HepG2 (cell line): Measurements from ENCODE around the gene POLR2B. TPM values are rescaled to one million over a fixed set of nuclear protein-coding genes. Genes with fewer than 3 reads are reported as not detected.

Experiments used
- ATAC-seq: fragments of 200-7000 bp; cut with Tn5 transposase; 3 replicates; pipeline ENCODE4 v1.9.1; 2020; ENCODE audit warnings: mild to moderate bottlenecking, moderate library complexity
- BruUV-seq: library from RNA; stranded (reverse); fragments of 400-500 nt; replicated peaks from 2 replicates; lab custom pipeline; 2021; lab: Mats Ljungman, UMichigan
- CTCF ChIA-PET: fragments of 300-600 bp; formaldehyde crosslinking; extraction: SDS; loops from one replicate; lab custom pipeline; 2021; ENCODE audit warnings: low total read pairs, inconsistent platforms, low intra/inter-chr PET ratio; lab: Yijun Ruan, JAX
- POLR2A ChIA-PET: fragments of 350-600 bp; sonication (Branson Sonifier 250); formaldehyde crosslinking; loops from one replicate; lab custom pipeline; 2020; ENCODE audit warnings: antibody characterized with exemption, inconsistent platforms; lab: Yijun Ruan, JAX
- DNase-seq: peaks from one replicate; pipeline ENCODE4 v3.0.0-alpha.2; 2015; ENCODE audit warnings: low spot score
- FAIRE-seq: peaks from 3 replicates; lab custom pipeline; 2011; peaks lifted over from hg19 to GRCh38; lab: Jason Lieb, UNC
- H2AFZ ChIP-seq: one replicate; pipeline ENCODE4 v1.6.1; 2011; ENCODE audit warnings: low read length, inconsistent platforms
- H3K27ac ChIP-seq: fragments of 300-600 bp; 3 replicates; pipeline ENCODE4 v1.8.0; 2011; ENCODE audit warnings: mixed run types, mild to moderate bottlenecking, mixed read lengths, low read length, inconsistent platforms; ENCODE audit not compliant: insufficient read depth; ENCODE audit errors: extremely low read length
- H3K27me3 ChIP-seq, 2 experiments: fragments of 200-600 bp in 1 of 2; 2 replicates in 1 of 2; 3 replicates in 1 of 2; pipeline versions ENCODE4 v1.6.0 to v1.8.0; 2011; ENCODE audit warnings: low read length in 2 of 2, mild to moderate bottlenecking in 2 of 2, moderate library complexity in 2 of 2, inconsistent platforms in 1 of 2; ENCODE audit not compliant: insufficient read depth in 2 of 2, control insufficient read depth in 1 of 2
- H3K36me3 ChIP-seq, 2 experiments: fragments of 200-600 bp in 1 of 2; replicated peaks in 1 of 2; 2 replicates in 1 of 2; 3 replicates in 1 of 2; pipeline versions ENCODE4 v1.5.1 to v1.8.0; 2011; ENCODE audit warnings: low read length in 2 of 2, inconsistent platforms in 1 of 2; ENCODE audit not compliant: insufficient read depth in 2 of 2, control insufficient read depth in 1 of 2
- H3K4me1 ChIP-seq: 2 replicates; pipeline ENCODE4 v1.5.1; 2012; ENCODE audit warnings: low read length, inconsistent platforms; ENCODE audit not compliant: insufficient read depth
- H3K4me2 ChIP-seq: 2 replicates; pipeline ENCODE4 v1.6.0; 2011; ENCODE audit warnings: low read depth, low read length, inconsistent platforms
- H3K4me3 ChIP-seq, 3 experiments: fragments of 200-600 bp in 1 of 3; sonication (generic), shearing (Covaris generic) in 1 of 3; replicated peaks in 1 of 3; 2 replicates each; pipeline ENCODE4 v1.5.1; 2011 to 2016; ENCODE audit warnings: low read length in 3 of 3, inconsistent platforms in 2 of 3, low read depth in 2 of 3, mild to moderate bottlenecking in 2 of 3, control low read depth in 1 of 3, mixed read lengths in 1 of 3; ENCODE audit not compliant: insufficient read depth in 1 of 3
- H3K79me2 ChIP-seq: one replicate; pipeline ENCODE4 v1.6.1; 2011; ENCODE audit warnings: low read length, inconsistent platforms; ENCODE audit not compliant: insufficient read depth
- H3K9ac ChIP-seq: 2 replicates; pipeline ENCODE4 v1.6.0; 2011; ENCODE audit warnings: mild to moderate bottlenecking, low read depth, low read length, inconsistent platforms; ENCODE audit not compliant: insufficient read depth
- H3K9me3 ChIP-seq: 2 replicates; pipeline ENCODE4 v1.5.1; 2012; ENCODE audit warnings: mild to moderate bottlenecking, low read length
- H4K20me1 ChIP-seq: 2 replicates; pipeline ENCODE4 v1.6.0; 2011; ENCODE audit warnings: inconsistent platforms, mild to moderate bottlenecking, low read length, moderate library complexity; ENCODE audit not compliant: insufficient read depth
- CBX1 ChIP-seq: IDR thresholded peaks from one replicate; pipeline ENCODE4 v1.6.1; 2016; ENCODE audit warnings: antibody characterized with exemption, low read depth
- CCAR2 ChIP-seq: fragments of 200-400 bp; formaldehyde crosslinking; optimal IDR thresholded peaks from 2 replicates; pipeline ENCODE3; 2018; ENCODE audit warnings: low read depth, mild to moderate bottlenecking, low read length, moderate library complexity
- FOSL2 ChIP-seq: sonication (generic); formaldehyde crosslinking; IDR thresholded peaks from 2 replicates; pipeline ENCODE4 v1.4.0; 2020; ENCODE audit warnings: missing genetic modification reagents
- KLF15 ChIP-seq: sonication (generic); formaldehyde crosslinking; IDR thresholded peaks from 2 replicates; pipeline ENCODE4 v1.8.1; 2023; ENCODE audit warnings: borderline replicate concordance, mild to moderate bottlenecking, inconsistent platforms, missing genetic modification reagents, mixed read lengths
- MTA3 ChIP-seq: sonication (generic); formaldehyde crosslinking; IDR thresholded peaks from 2 replicates; pipeline ENCODE4 v1.4.0; 2020; ENCODE audit warnings: missing genetic modification reagents
- NR2F2 ChIP-seq: IDR thresholded peaks from 2 replicates; pipeline ENCODE4 v1.6.1; 2012; ENCODE audit warnings: low read depth, inconsistent platforms, borderline replicate concordance
- POLR2G ChIP-seq: fragments of 200-400 bp; formaldehyde crosslinking; IDR thresholded peaks from 2 replicates; pipeline ENCODE4 v1.6.1; 2018; ENCODE audit warnings: mild to moderate bottlenecking, low read depth, low read length, moderate library complexity
- SSRP1 ChIP-seq: IDR thresholded peaks from 2 replicates; pipeline ENCODE4 v1.6.1; 2016; ENCODE audit warnings: control low read depth
- ZBTB20 ChIP-seq: sonication (generic); formaldehyde crosslinking; IDR thresholded peaks from 2 replicates; pipeline ENCODE4 v1.8.1; 2023; ENCODE audit warnings: missing genetic modification reagents, low read depth, mild to moderate bottlenecking, borderline replicate concordance
- ZNF569 ChIP-seq: sonication (generic); formaldehyde crosslinking; IDR thresholded peaks from 2 replicates; pipeline ENCODE4 v1.5.0; 2020; ENCODE audit warnings: mild to moderate bottlenecking, missing genetic modification reagents, moderate library complexity, borderline replicate concordance
- ZNF879 ChIP-seq: sonication (generic); formaldehyde crosslinking; IDR thresholded peaks from 2 replicates; pipeline ENCODE4 v1.8.1; 2023; ENCODE audit warnings: missing genetic modification reagents
- WGBS: methylation state at CpG from one replicate; pipeline ENCODE4 v1.1.6; 2017; ENCODE audit warnings: low lambda C conversion rate; 5-methylcytosine and 5-hydroxymethylcytosine counted together
- in situ Hi-C: cut with HindIII; loops from 2 replicates; pipeline ENCODE4 v1.10.0; 2017; ENCODE audit warnings: low pct_unique_long_range_greater_than_20kb; ENCODE audit not compliant: extremely low pct_ligation_motif_present
- intact Hi-C: fragments of 100-400 bp; cut with micrococcal nuclease; formaldehyde crosslinking; loops from one replicate; pipeline ENCODE4 v1.10.0; 2022; ENCODE audit not compliant: unreplicated experiment
- polyA plus RNA-seq, 8 experiments: library from polyadenylated mRNA; depleted of rRNA in 3 of 8; stranded (reverse) in 7 of 8; unstranded in 1 of 8; fragments of >200 nt; fragmentation: Illumina TruSeq in 4 of 8; extraction: Trizol in 4 of 8; gene quantifications; 2 replicates each; pipeline versions ENCODE4 v1.2.1 to v1.2.3, GENCODE V29; 2011 to 2016; ENCODE audit warnings: low read depth in 4 of 8, missing spikeins in 1 of 8, mixed read lengths in 1 of 8; ENCODE audit not compliant: insufficient read depth in 1 of 8
- total RNA-seq, 5 experiments: library from RNA; depleted of rRNA; stranded (reverse); fragments of >200 nt; fragmentation: Illumina TruSeq; extraction: Trizol; gene quantifications; 2 replicates each; pipeline ENCODE4 v1.2.3, GENCODE V29; 2016; ENCODE audit warnings: low read depth in 1 of 5
- TF ChIP-seq, protein P1 (sequence below): sonication (generic); formaldehyde crosslinking; IDR thresholded peaks from 2 replicates; pipeline ENCODE4 v1.5.0; 2020; ENCODE audit warnings: missing genetic modification reagents
- TF ChIP-seq, protein P2 (sequence below): sonication (generic); formaldehyde crosslinking; IDR thresholded peaks from 2 replicates; pipeline ENCODE4 v1.5.0; 2020; ENCODE audit warnings: mild to moderate bottlenecking, missing genetic modification reagents
- TF ChIP-seq, protein P3 (sequence below): sonication (generic); formaldehyde crosslinking; IDR thresholded peaks from 2 replicates; pipeline ENCODE4 v1.9.0; 2022; ENCODE audit warnings: low read depth, missing genetic modification reagents
- TF ChIP-seq, protein P4 (sequence below): sonication (generic); formaldehyde crosslinking; IDR thresholded peaks from 2 replicates; pipeline ENCODE4 v1.5.0; 2020; ENCODE audit warnings: missing genetic modification reagents, mild to moderate bottlenecking, borderline replicate concordance
- TF ChIP-seq, protein P5 (sequence below): sonication (generic); formaldehyde crosslinking; IDR thresholded peaks from 2 replicates; pipeline ENCODE4 v1.8.0; 2022; ENCODE audit warnings: mild to moderate bottlenecking, missing genetic modification reagents; ENCODE audit not compliant: insufficient replicate concordance
- TF ChIP-seq, protein P6 (sequence below): sonication (generic); formaldehyde crosslinking; IDR thresholded peaks from 2 replicates; pipeline ENCODE4 v1.5.0; 2020; ENCODE audit warnings: missing genetic modification reagents

POLR2B gene
- total and polyA plus RNA-seq, 2 of the 13 experiments (the other 11 are each of a cell fraction or from before 2014, with no cell fraction given), result 70.6 to 116 TPM

DNA sequence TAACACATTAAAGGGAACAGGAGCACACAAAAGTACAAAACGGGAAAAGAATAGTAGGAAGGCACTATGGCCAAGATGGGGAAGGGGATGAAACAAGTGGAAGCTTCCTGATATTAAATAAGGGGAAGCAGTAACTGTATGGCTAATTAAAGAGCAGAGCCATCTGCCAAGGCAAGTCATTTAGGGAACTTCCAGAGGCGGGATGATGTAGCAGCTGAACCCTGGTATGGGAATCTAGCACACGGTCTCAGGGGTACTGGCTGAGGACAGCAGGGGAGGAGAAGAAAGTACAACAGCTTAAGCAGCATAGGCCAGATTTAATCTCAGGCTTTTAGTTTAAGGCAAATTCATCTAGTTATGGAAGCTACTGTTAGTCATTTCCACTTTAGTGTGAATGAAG lies 72.4 kb downstream of the POLR2B start:
- 19% methylated on average over 3 of the region's 3 CpGs for WGBS
- Histone ChIP-seq H3K4me1 (no peaks in the 10 kb centered on the region), H2AFZ (no peak overlapping the region), H3K9me3 (no peaks in the 10 kb centered on the region), H3K79me2 (no peaks in the 10 kb centered on the region), H3K27ac (no peak overlapping the region), H3K4me2 (no peak overlapping the region), H3K27me3 (peaks cover 0 to 6% of the 10 kb centered on the region in 2 experiments; a peak in 2 of 5 replicates), H3K36me3 (no peaks in the 10 kb centered on the region), H3K4me3 (no peak overlapping the region), H4K20me1 (no peaks in the 10 kb centered on the region), H3K9ac (no peak overlapping the region)
- in situ Hi-C loops (no loop called here), intact Hi-C loops (no loop called here)
- no TSS peak for BruUV-seq
- DNase-seq (no peak), FAIRE-seq (no peak), ATAC-seq (no peak)
- no peak for TF ChIP-seq MTA3 (CRISPR knock-in tag)
- no peak for TF ChIP-seq CBX1
- no peak for TF ChIP-seq ZNF569 (CRISPR knock-in tag)
- TF ChIP-seq, protein P1, sequence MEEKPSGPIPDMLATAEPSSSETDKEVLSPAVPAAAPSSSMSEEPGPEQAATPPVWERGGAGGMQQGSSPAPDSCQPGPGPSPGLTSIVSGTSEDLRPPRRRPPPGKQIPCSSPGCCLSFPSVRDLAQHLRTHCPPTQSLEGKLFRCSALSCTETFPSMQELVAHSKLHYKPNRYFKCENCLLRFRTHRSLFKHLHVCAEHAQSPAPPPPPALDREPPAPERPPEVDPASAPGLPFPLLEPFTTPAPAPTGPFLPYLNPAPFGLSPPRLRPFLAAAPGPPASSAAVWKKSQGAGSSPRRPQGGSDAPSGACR, result no peak
- TF ChIP-seq KLF15, result no peak
- TF ChIP-seq, protein P2, sequence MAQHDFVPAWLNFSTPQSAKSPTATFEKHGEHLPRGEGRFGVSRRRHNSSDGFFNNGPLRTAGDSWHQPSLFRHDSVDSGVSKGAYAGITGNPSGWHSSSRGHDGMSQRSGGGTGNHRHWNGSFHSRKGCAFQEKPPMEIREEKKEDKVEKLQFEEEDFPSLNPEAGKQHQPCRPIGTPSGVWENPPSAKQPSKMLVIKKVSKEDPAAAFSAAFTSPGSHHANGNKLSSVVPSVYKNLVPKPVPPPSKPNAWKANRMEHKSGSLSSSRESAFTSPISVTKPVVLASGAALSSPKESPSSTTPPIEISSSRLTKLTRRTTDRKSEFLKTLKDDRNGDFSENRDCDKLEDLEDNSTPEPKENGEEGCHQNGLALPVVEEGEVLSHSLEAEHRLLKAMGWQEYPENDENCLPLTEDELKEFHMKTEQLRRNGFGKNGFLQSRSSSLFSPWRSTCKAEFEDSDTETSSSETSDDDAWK (CRISPR knock-in tag), result no peak
- TF ChIP-seq, protein P3, sequence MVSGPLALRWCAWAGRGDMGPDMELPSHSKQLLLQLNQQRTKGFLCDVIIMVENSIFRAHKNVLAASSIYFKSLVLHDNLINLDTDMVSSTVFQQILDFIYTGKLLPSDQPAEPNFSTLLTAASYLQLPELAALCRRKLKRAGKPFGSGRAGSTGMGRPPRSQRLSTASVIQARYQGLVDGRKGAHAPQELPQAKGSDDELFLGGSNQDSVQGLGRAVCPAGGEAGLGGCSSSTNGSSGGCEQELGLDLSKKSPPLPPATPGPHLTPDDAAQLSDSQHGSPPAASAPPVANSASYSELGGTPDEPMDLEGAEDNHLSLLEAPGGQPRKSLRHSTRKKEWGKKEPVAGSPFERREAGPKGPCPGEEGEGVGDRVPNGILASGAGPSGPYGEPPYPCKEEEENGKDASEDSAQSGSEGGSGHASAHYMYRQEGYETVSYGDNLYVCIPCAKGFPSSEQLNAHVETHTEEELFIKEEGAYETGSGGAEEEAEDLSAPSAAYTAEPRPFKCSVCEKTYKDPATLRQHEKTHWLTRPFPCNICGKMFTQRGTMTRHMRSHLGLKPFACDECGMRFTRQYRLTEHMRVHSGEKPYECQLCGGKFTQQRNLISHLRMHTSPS (CRISPR knock-in tag), result no peak
- TF ChIP-seq, protein P4, sequence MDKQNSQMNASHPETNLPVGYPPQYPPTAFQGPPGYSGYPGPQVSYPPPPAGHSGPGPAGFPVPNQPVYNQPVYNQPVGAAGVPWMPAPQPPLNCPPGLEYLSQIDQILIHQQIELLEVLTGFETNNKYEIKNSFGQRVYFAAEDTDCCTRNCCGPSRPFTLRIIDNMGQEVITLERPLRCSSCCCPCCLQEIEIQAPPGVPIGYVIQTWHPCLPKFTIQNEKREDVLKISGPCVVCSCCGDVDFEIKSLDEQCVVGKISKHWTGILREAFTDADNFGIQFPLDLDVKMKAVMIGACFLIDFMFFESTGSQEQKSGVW (CRISPR knock-in tag), result no peak
- TF ChIP-seq ZBTB20 (CRISPR knock-in tag), result no peak
- TF ChIP-seq CCAR2, result no peak
- no peak for TF ChIP-seq SSRP1 (CRISPR knock-in tag)
- TF ChIP-seq, protein P5, sequence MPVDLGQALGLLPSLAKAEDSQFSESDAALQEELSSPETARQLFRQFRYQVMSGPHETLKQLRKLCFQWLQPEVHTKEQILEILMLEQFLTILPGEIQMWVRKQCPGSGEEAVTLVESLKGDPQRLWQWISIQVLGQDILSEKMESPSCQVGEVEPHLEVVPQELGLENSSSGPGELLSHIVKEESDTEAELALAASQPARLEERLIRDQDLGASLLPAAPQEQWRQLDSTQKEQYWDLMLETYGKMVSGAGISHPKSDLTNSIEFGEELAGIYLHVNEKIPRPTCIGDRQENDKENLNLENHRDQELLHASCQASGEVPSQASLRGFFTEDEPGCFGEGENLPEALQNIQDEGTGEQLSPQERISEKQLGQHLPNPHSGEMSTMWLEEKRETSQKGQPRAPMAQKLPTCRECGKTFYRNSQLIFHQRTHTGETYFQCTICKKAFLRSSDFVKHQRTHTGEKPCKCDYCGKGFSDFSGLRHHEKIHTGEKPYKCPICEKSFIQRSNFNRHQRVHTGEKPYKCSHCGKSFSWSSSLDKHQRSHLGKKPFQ, result no peak
- no peak for TF ChIP-seq ZNF879 (CRISPR knock-in tag)
- TF ChIP-seq, protein P6, sequence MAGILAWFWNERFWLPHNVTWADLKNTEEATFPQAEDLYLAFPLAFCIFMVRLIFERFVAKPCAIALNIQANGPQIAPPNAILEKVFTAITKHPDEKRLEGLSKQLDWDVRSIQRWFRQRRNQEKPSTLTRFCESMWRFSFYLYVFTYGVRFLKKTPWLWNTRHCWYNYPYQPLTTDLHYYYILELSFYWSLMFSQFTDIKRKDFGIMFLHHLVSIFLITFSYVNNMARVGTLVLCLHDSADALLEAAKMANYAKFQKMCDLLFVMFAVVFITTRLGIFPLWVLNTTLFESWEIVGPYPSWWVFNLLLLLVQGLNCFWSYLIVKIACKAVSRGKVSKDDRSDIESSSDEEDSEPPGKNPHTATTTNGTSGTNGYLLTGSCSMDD (CRISPR knock-in tag), result no peak
- no peak for TF ChIP-seq NR2F2
- TF ChIP-seq POLR2G, result no peak
- no peak for TF ChIP-seq FOSL2 (CRISPR knock-in tag)
- CTCF ChIA-PET, result no interaction called here
- POLR2A ChIA-PET, result no interaction called here
